ENCODE results near the gene AKAP13. TPM values are rescaled to one million over a fixed set of nuclear protein-coding genes. Genes with fewer than 3 reads are reported as not detected.

The AKAP13 gene
- polyA plus RNA-seq, 2 donors, result 27.6 to 35.7 TPM

- H3K27me3 ChIP-seq (ENCODE audit: control insufficient read depth in 1 of 2, insufficient read depth in 2 of 2, low read length in 2 of 2), result no peaks in the 10 kb centered on the region
- 77 to 90% methylated on average over 4 of the region's 4 CpGs for WGBS, 2 donors
These were observed 83.0 kb downstream of the AKAP13 start for GRCh38 chr15:85463276-85463892.

GRCh38 chr15:85463976-85464375 is 83.6 kb downstream of the AKAP13 start:
- WGBS, 2 donors, result 72 to 75% methylated on average over 6 of the region's 6 CpGs
- no peaks in the 10 kb centered on the region for H3K9me3 ChIP-seq (ENCODE audit: control insufficient read depth in 2 of 2, insufficient read depth in 1 of 2, low read depth in 1 of 2, low read length in 1 of 2)
- no peaks in the 10 kb centered on the region for H3K36me3 ChIP-seq (ENCODE audit: control insufficient read depth in 2 of 2, insufficient read depth in 2 of 2, low read length in 1 of 2)
- no peaks in the 10 kb centered on the region for H3K4me1 ChIP-seq (ENCODE audit: control insufficient read depth in 2 of 2, insufficient read depth in 2 of 2, low read length in 1 of 2)
- no peaks in the 10 kb centered on the region for H3K27me3 ChIP-seq (ENCODE audit: control insufficient read depth in 1 of 2, insufficient read depth in 2 of 2, low read length in 2 of 2)
- H3K27ac ChIP-seq (ENCODE audit: low read depth in 2 of 2, low read length in 1 of 2), result no peak overlapping the region
- no peak overlapping the region for H3K4me3 ChIP-seq (ENCODE audit: low read depth in 1 of 2, low read length in 2 of 2)

More at GRCh38 chr15:85463276-85463892, 83.0 kb downstream of the AKAP13 start:
- Histone ChIP-seq H3K27ac (ENCODE audit: low read depth in 2 of 2, low read length in 1 of 2) (no peak overlapping the region), H3K36me3 (ENCODE audit: control insufficient read depth in 2 of 2, insufficient read depth in 2 of 2, low read length in 1 of 2) (no peaks in the 10 kb centered on the region), H3K4me1 (ENCODE audit: control insufficient read depth in 2 of 2, insufficient read depth in 2 of 2, low read length in 1 of 2) (no peaks in the 10 kb centered on the region), H3K9me3 (ENCODE audit: control insufficient read depth in 2 of 2, insufficient read depth in 1 of 2, low read depth in 1 of 2, low read length in 1 of 2) (no peaks in the 10 kb centered on the region), H3K4me3 (ENCODE audit: low read depth in 1 of 2, low read length in 2 of 2) (no peak overlapping the region)

- 62 to 75% methylated on average over 3 of the region's 3 CpGs for WGBS, 2 donors
- no peaks in the 10 kb centered on the region for H3K36me3 ChIP-seq (ENCODE audit: control insufficient read depth in 2 of 2, insufficient read depth in 2 of 2, low read length in 1 of 2)
- no peak overlapping the region for H3K4me3 ChIP-seq (ENCODE audit: low read depth in 1 of 2, low read length in 2 of 2)
These were observed 84.1 kb downstream of the AKAP13 start for GRCh38 chr15:85464471-85464870.

GRCh38 chr15:85470563-85471271 is 90.3 kb downstream of the AKAP13 start:
- Histone ChIP-seq H3K4me3 (ENCODE audit: low read depth in 1 of 2, low read length in 2 of 2) (no peak overlapping the region), H3K9me3 (ENCODE audit: control insufficient read depth in 2 of 2, insufficient read depth in 1 of 2, low read depth in 1 of 2, low read length in 1 of 2) (no peaks in the 10 kb centered on the region), H3K27me3 (ENCODE audit: control insufficient read depth in 1 of 2, insufficient read depth in 2 of 2, low read length in 2 of 2) (no peaks in the 10 kb centered on the region), H3K4me1 (ENCODE audit: control insufficient read depth in 2 of 2, insufficient read depth in 2 of 2, low read length in 1 of 2) (no peaks in the 10 kb centered on the region), H3K36me3 (ENCODE audit: control insufficient read depth in 2 of 2, insufficient read depth in 2 of 2, low read length in 1 of 2) (no peaks in the 10 kb centered on the region), H3K27ac (ENCODE audit: low read depth in 2 of 2, low read length in 1 of 2) (no peak overlapping the region)
- WGBS, 2 donors, result 83 to 86% methylated on average over 8 of the region's 8 CpGs

More at GRCh38 chr15:85464471-85464870, 84.1 kb downstream of the AKAP13 start:
- Histone ChIP-seq H3K9me3 (ENCODE audit: control insufficient read depth in 2 of 2, insufficient read depth in 1 of 2, low read depth in 1 of 2, low read length in 1 of 2) (no peaks in the 10 kb centered on the region), H3K4me1 (ENCODE audit: control insufficient read depth in 2 of 2, insufficient read depth in 2 of 2, low read length in 1 of 2) (no peaks in the 10 kb centered on the region), H3K27ac (ENCODE audit: low read depth in 2 of 2, low read length in 1 of 2) (no peak overlapping the region), H3K27me3 (ENCODE audit: control insufficient read depth in 1 of 2, insufficient read depth in 2 of 2, low read length in 2 of 2) (no peaks in the 10 kb centered on the region)

GRCh38 chr15:85472349-85472748 is 91.9 kb downstream of the AKAP13 start:
- WGBS, 2 donors, result 90 to 95% methylated on average over 2 of the region's 2 CpGs
- Histone ChIP-seq H3K4me3 (ENCODE audit: low read depth in 1 of 2, low read length in 2 of 2) (no peak overlapping the region), H3K4me1 (ENCODE audit: control insufficient read depth in 2 of 2, insufficient read depth in 2 of 2, low read length in 1 of 2) (no peaks in the 10 kb centered on the region), H3K9me3 (ENCODE audit: control insufficient read depth in 2 of 2, insufficient read depth in 1 of 2, low read depth in 1 of 2, low read length in 1 of 2) (no peaks in the 10 kb centered on the region), H3K27me3 (ENCODE audit: control insufficient read depth in 1 of 2, insufficient read depth in 2 of 2, low read length in 2 of 2) (no peaks in the 10 kb centered on the region), H3K36me3 (ENCODE audit: control insufficient read depth in 2 of 2, insufficient read depth in 2 of 2, low read length in 1 of 2) (no peaks in the 10 kb centered on the region), H3K27ac (ENCODE audit: low read depth in 2 of 2, low read length in 1 of 2) (no peak overlapping the region)

GRCh38 chr15:85473455-85473854 is 93.1 kb downstream of the AKAP13 start:
- WGBS, 2 donors, result 42 to 47% methylated on average over 3 of the region's 3 CpGs
- Histone ChIP-seq H3K9me3 (ENCODE audit: control insufficient read depth in 2 of 2, insufficient read depth in 1 of 2, low read depth in 1 of 2, low read length in 1 of 2) (no peaks in the 10 kb centered on the region), H3K4me3 (ENCODE audit: low read depth in 1 of 2, low read length in 2 of 2) (no peak overlapping the region), H3K27ac (ENCODE audit: low read depth in 2 of 2, low read length in 1 of 2) (peak overlapping the region in 1 of 2 donors; percentile 4), H3K27me3 (ENCODE audit: control insufficient read depth in 1 of 2, insufficient read depth in 2 of 2, low read length in 2 of 2) (no peaks in the 10 kb centered on the region), H3K4me1 (ENCODE audit: control insufficient read depth in 2 of 2, insufficient read depth in 2 of 2, low read length in 1 of 2) (peaks cover 0 to 2% of the 10 kb centered on the region in 2 donors), H3K36me3 (ENCODE audit: control insufficient read depth in 2 of 2, insufficient read depth in 2 of 2, low read length in 1 of 2) (no peaks in the 10 kb centered on the region)

GRCh38 chr15:85474700-85475316 is 94.4 kb downstream of the AKAP13 start:
- no peak overlapping the region for H3K4me3 ChIP-seq (ENCODE audit: low read depth in 1 of 2, low read length in 2 of 2)
- no peaks in the 10 kb centered on the region for H3K27me3 ChIP-seq (ENCODE audit: control insufficient read depth in 1 of 2, insufficient read depth in 2 of 2, low read length in 2 of 2)
- WGBS, 2 donors, result 67 to 72% methylated on average over 8 of the region's 8 CpGs
- H3K4me1 ChIP-seq (ENCODE audit: control insufficient read depth in 2 of 2, insufficient read depth in 2 of 2, low read length in 1 of 2), result peaks cover 0 to 3% of the 10 kb centered on the region in 2 donors
- H3K36me3 ChIP-seq (ENCODE audit: control insufficient read depth in 2 of 2, insufficient read depth in 2 of 2, low read length in 1 of 2), result no peaks in the 10 kb centered on the region
- no peaks in the 10 kb centered on the region for H3K9me3 ChIP-seq (ENCODE audit: control insufficient read depth in 2 of 2, insufficient read depth in 1 of 2, low read depth in 1 of 2, low read length in 1 of 2)
- no peak overlapping the region for H3K27ac ChIP-seq (ENCODE audit: low read depth in 2 of 2, low read length in 1 of 2)

- peaks cover 0 to 3% of the 10 kb centered on the region in 2 donors for H3K4me1 ChIP-seq (ENCODE audit: control insufficient read depth in 2 of 2, insufficient read depth in 2 of 2, low read length in 1 of 2)
- H3K9me3 ChIP-seq (ENCODE audit: control insufficient read depth in 2 of 2, insufficient read depth in 1 of 2, low read depth in 1 of 2, low read length in 1 of 2), result no peaks in the 10 kb centered on the region
- no peaks in the 10 kb centered on the region for H3K27me3 ChIP-seq (ENCODE audit: control insufficient read depth in 1 of 2, insufficient read depth in 2 of 2, low read length in 2 of 2)
- 75 to 84% methylated on average over 1 of the region's 1 CpG for WGBS, 2 donors
- no peak overlapping the region for H3K27ac ChIP-seq (ENCODE audit: low read depth in 2 of 2, low read length in 1 of 2)
- no peak overlapping the region for H3K4me3 ChIP-seq (ENCODE audit: low read depth in 1 of 2, low read length in 2 of 2)
- H3K36me3 ChIP-seq (ENCODE audit: control insufficient read depth in 2 of 2, insufficient read depth in 2 of 2, low read length in 1 of 2), result no peaks in the 10 kb centered on the region
These were observed 94.9 kb downstream of the AKAP13 start for GRCh38 chr15:85475317-85475701.

GRCh38 chr15:85475711-85476110 is 95.3 kb downstream of the AKAP13 start:
- no peaks in the 10 kb centered on the region for H3K27me3 ChIP-seq (ENCODE audit: control insufficient read depth in 1 of 2, insufficient read depth in 2 of 2, low read length in 2 of 2)
- H3K27ac ChIP-seq (ENCODE audit: low read depth in 2 of 2, low read length in 1 of 2), result no peak overlapping the region
- H3K4me3 ChIP-seq (ENCODE audit: low read depth in 1 of 2, low read length in 2 of 2), result no peak overlapping the region
- no peaks in the 10 kb centered on the region for H3K36me3 ChIP-seq (ENCODE audit: control insufficient read depth in 2 of 2, insufficient read depth in 2 of 2, low read length in 1 of 2)
- peaks cover 0 to 3% of the 10 kb centered on the region in 2 donors for H3K4me1 ChIP-seq (ENCODE audit: control insufficient read depth in 2 of 2, insufficient read depth in 2 of 2, low read length in 1 of 2)
- H3K9me3 ChIP-seq (ENCODE audit: control insufficient read depth in 2 of 2, insufficient read depth in 1 of 2, low read depth in 1 of 2, low read length in 1 of 2), result no peaks in the 10 kb centered on the region

All from esophagus (tissue), 2 donors.